HCT116 (cell line): ENCODE measurements around the gene TAPT1.

Experiments
- EZH2 ChIP-seq: fragments of 200-600 bp; sonication (generic); IDR thresholded peaks from 2 replicates; pipeline ENCODE4 v1.6.1; 2017; ENCODE audit warnings: antibody characterized with exemption, mixed run types
- POLR2A ChIP-seq: IDR thresholded peaks from 2 replicates; pipeline ENCODE4 v1.7.0; 2011; ENCODE audit warnings: borderline replicate concordance; ENCODE audit not compliant: insufficient read depth, insufficient read length; ENCODE audit errors: extremely low read depth
- TF ChIP-seq, protein P1 (sequence below), 3 experiments: fragments of 200-600 bp in 1 of 3; sonication (generic) in 1 of 3; IDR thresholded peaks in 2 of 3; conservative IDR thresholded peaks in 1 of 3; 2 replicates each; pipeline ENCODE4 v1.5.1; 2012 to 2017; ENCODE audit warnings: low read depth in 2 of 3, low read length in 2 of 3, antibody characterized with exemption in 1 of 3, borderline replicate concordance in 1 of 3, control low read depth in 1 of 3, mild to moderate bottlenecking in 1 of 3, mixed read lengths in 1 of 3, mixed run types in 1 of 3, moderate library complexity in 1 of 3; ENCODE audit not compliant: insufficient read depth in 1 of 3

GRCh38 chr4:16125571-16126445 is 100.5 kb downstream of the TAPT1 start:
- TF ChIP-seq EZH2 (no peak), POLR2A (no peak)
- TF ChIP-seq, protein P1, sequence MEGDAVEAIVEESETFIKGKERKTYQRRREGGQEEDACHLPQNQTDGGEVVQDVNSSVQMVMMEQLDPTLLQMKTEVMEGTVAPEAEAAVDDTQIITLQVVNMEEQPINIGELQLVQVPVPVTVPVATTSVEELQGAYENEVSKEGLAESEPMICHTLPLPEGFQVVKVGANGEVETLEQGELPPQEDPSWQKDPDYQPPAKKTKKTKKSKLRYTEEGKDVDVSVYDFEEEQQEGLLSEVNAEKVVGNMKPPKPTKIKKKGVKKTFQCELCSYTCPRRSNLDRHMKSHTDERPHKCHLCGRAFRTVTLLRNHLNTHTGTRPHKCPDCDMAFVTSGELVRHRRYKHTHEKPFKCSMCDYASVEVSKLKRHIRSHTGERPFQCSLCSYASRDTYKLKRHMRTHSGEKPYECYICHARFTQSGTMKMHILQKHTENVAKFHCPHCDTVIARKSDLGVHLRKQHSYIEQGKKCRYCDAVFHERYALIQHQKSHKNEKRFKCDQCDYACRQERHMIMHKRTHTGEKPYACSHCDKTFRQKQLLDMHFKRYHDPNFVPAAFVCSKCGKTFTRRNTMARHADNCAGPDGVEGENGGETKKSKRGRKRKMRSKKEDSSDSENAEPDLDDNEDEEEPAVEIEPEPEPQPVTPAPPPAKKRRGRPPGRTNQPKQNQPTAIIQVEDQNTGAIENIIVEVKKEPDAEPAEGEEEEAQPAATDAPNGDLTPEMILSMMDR (IDR thresholded peaks at IDR 0.05 in 2 of 3, conservative IDR thresholded peaks at IDR 0.05 in 1 of 3; ENCODE audit: borderline replicate concordance in 1 of 3, insufficient read depth in 1 of 3, low read depth in 2 of 3, low read length in 2 of 3), result no peak
